Smooth muscle cell of the pulmonary artery (primary cell): ENCODE measurements around the gene IFI6. TPM values are rescaled to one million over a fixed set of nuclear protein-coding genes. Genes with fewer than 3 reads are reported as not detected.

Experiments
- total RNA-seq: library from RNA; depleted of rRNA; stranded (reverse); fragments of >200 nt; gene quantifications from 2 replicates; pipeline ENCODE4 v1.2.3, GENCODE V29; 2014

The IFI6 gene
- 31.8 and 37.1 TPM in 2 replicates for total RNA-seq

GRCh38 chr1:27671964-27672749, at the start of gene IFI6:
Gene IFI6 (minus strand): TSS chr1:27672192. CDS start chr1:27669314, 2,878 bp downstream.

GRCh38 chr1:27634985-27635367, 37.0 kb downstream of the IFI6 start, which contains the start of gene FGR:
Gene FGR (minus strand): TSS chr1:27635185. CDS start chr1:27623916, 11,269 bp downstream.

Other genes starting within 250 kb of the IFI6 start
- gene WASF2, start 182.0 kb downstream of the IFI6 start, total RNA-seq: 42.7 and 48.8 TPM in 2 replicates
- 20.2 and 21.6 TPM in 2 replicates for gene AHDC1, start 68.0 kb downstream of the IFI6 start, total RNA-seq
- gene FGR, start 37.0 kb downstream of the IFI6 start, total RNA-seq: under 0.01 and 0.30 TPM in 2 replicates
- gene FAM76A, start 53.8 kb upstream of the IFI6 start, total RNA-seq: 10.2 and 12.9 TPM in 2 replicates
- 51.7 and 80.0 TPM in 2 replicates for gene STX12, start 101.0 kb upstream of the IFI6 start, total RNA-seq
- gene PPP1R8, start 158.6 kb upstream of the IFI6 start, total RNA-seq: 43.7 and 47.8 TPM in 2 replicates
- 6.5 and 8.9 TPM in 2 replicates for gene THEMIS2, start 200.4 kb upstream of the IFI6 start, total RNA-seq
- 26.3 and 35.3 TPM in 2 replicates for gene RPA2, start 242.4 kb upstream of the IFI6 start, total RNA-seq